K562 (cell line): ENCODE measurements around the gene BNC2. TPM values are rescaled to one million over a fixed set of nuclear protein-coding genes. Genes with fewer than 3 reads are reported as not detected.

Experiments
- ATAC-seq: fragments of 200-7000 bp; cut with Tn5 transposase; 3 replicates; pipeline ENCODE4 v1.9.1; 2020; ENCODE audit warnings: moderate library complexity
- BruUV-seq: library from RNA; stranded (reverse); fragments of 400-500 nt; replicated peaks from 2 replicates; lab custom pipeline; 2021; lab: Mats Ljungman, UMichigan
- CTCF ChIA-PET: fragments of 300-600 bp; formaldehyde crosslinking; extraction: SDS; loops from one replicate; lab custom pipeline; 2021; ENCODE audit warnings: low intra/inter-chr PET ratio; lab: Yijun Ruan, JAX
- POLR2A ChIA-PET: fragments of 300-600, 350-650 bp; sonication (Branson Sonifier 250); formaldehyde crosslinking; extraction: SDS; loops from one replicate; lab custom pipeline; 2021; ENCODE audit warnings: antibody characterized with exemption, inconsistent platforms; lab: Yijun Ruan, JAX
- DNase-seq, 4 experiments: peaks; one replicate each; pipeline versions ENCODE4 v3.0.0 to v3.0.0-alpha.2; 2011 to 2018; ENCODE audit warnings: low spot score in 3 of 4, mixed read lengths in 3 of 4; ENCODE audit errors: extremely low read depth in 1 of 4
- FAIRE-seq: peaks from 2 replicates; lab custom pipeline; 2011; peaks lifted over from hg19 to GRCh38; lab: Jason Lieb, UNC
- H2AFZ ChIP-seq: 2 replicates; pipeline ENCODE4 v1.6.0; 2011; ENCODE audit warnings: low read depth, low read length, control low read depth, inconsistent platforms
- H3K27ac ChIP-seq: fragments of 200-600 bp; 3 replicates; pipeline ENCODE4 v1.8.0; 2011; ENCODE audit warnings: low read depth, mild to moderate bottlenecking, control low read depth, inconsistent platforms, low read length, moderate library complexity, mixed read lengths; ENCODE audit errors: extremely low read depth
- H3K27me3 ChIP-seq, 2 experiments: fragments of 300-600 bp in 1 of 2; 2 replicates in 1 of 2; 3 replicates in 1 of 2; pipeline versions ENCODE4 v1.6.0 to v1.8.0; 2011; ENCODE audit warnings: inconsistent platforms in 2 of 2, low read length in 2 of 2, mild to moderate bottlenecking in 1 of 2, mixed read lengths in 1 of 2, moderate library complexity in 1 of 2; ENCODE audit not compliant: control insufficient read depth in 2 of 2, insufficient read depth in 2 of 2
- H3K36me3 ChIP-seq: fragments of 300-600 bp; 3 replicates; pipeline ENCODE4 v1.8.0; 2011; ENCODE audit warnings: mild to moderate bottlenecking, low read length, inconsistent platforms; ENCODE audit not compliant: control insufficient read depth, insufficient read depth
- H3K4me1 ChIP-seq, 2 experiments: fragments of 200-600 bp in 1 of 2; replicated peaks in 1 of 2; 2 replicates in 1 of 2; 3 replicates in 1 of 2; pipeline versions ENCODE4 v1.5.1 to v1.8.0; 2011; ENCODE audit warnings: inconsistent platforms in 2 of 2, low read length in 2 of 2, mild to moderate bottlenecking in 1 of 2, mixed read lengths in 1 of 2, moderate library complexity in 1 of 2; ENCODE audit not compliant: control insufficient read depth in 2 of 2, insufficient read depth in 2 of 2
- H3K4me2 ChIP-seq: 2 replicates; pipeline ENCODE4 v1.6.1; 2011; ENCODE audit warnings: low read length, control low read depth, inconsistent platforms, mixed read lengths; ENCODE audit not compliant: insufficient read depth
- H3K4me3 ChIP-seq: fragments of 200-600 bp; sonication (generic), shearing (Covaris generic); 2 replicates; pipeline ENCODE4 v1.5.1; 2016; ENCODE audit warnings: control low read depth, inconsistent platforms
- H3K79me2 ChIP-seq: fragments of 200-600 bp; 3 replicates; pipeline ENCODE4 v1.8.0; 2011; ENCODE audit warnings: low read length, inconsistent platforms; ENCODE audit not compliant: control insufficient read depth, insufficient read depth
- H3K9ac ChIP-seq, 2 experiments: 2 replicates each; pipeline versions ENCODE4 v1.6.0 to v1.6.1; 2011; ENCODE audit warnings: low read depth in 2 of 2, low read length in 2 of 2, control low read depth in 1 of 2, inconsistent platforms in 1 of 2, mild to moderate bottlenecking in 1 of 2, mixed read lengths in 1 of 2; ENCODE audit not compliant: insufficient read depth in 1 of 2
- H3K9me1 ChIP-seq: one replicate; pipeline ENCODE4 v1.6.0; 2011; ENCODE audit warnings: inconsistent platforms, mild to moderate bottlenecking, low read length, moderate library complexity; ENCODE audit not compliant: control insufficient read depth, insufficient read depth
- H3K9me3 ChIP-seq: replicated peaks from 2 replicates; pipeline ENCODE4 v1.5.1; 2011; ENCODE audit warnings: low read depth, low read length, inconsistent platforms; ENCODE audit not compliant: control insufficient read depth, insufficient read depth
- H4K20me1 ChIP-seq: replicated peaks from 2 replicates; pipeline ENCODE4 v1.6.1; 2011; ENCODE audit warnings: low read length, inconsistent platforms, mixed read lengths; ENCODE audit not compliant: control insufficient read depth, insufficient read depth
- ATF1 ChIP-seq, 2 experiments: fragments of 450-650 bp in 1 of 2; IDR thresholded peaks; 2 replicates each; pipeline ENCODE4 v1.6.1; 2016; ENCODE audit warnings: missing compliant biosample characterization in 1 of 2, missing genetic modification characterization in 1 of 2
- BACH1 ChIP-seq: fragments of 200-800 bp; sonication (Bioruptor generic); IDR thresholded peaks from 2 replicates; pipeline ENCODE4 v1.6.1; 2016; ENCODE audit warnings: missing genetic modification characterization, missing compliant biosample characterization
- EHMT2 ChIP-seq: fragments of 450-650 bp; IDR thresholded peaks from 2 replicates; pipeline ENCODE4 v1.6.1; 2018; ENCODE audit warnings: antibody characterized with exemption
- ETV6 ChIP-seq, 3 experiments: fragments of 150-350 bp in 1 of 3; sonication (generic) in 1 of 3; formaldehyde crosslinking in 1 of 3; IDR thresholded peaks; 2 replicates each; pipeline versions ENCODE4 v1.6.1 to v1.8.0; 2014 to 2022; ENCODE audit warnings: borderline replicate concordance in 2 of 3, low read depth in 2 of 3, antibody characterized with exemption in 1 of 3, low read length in 1 of 3, mild to moderate bottlenecking in 1 of 3, missing genetic modification reagents in 1 of 3
- HMG20B ChIP-seq: fragments of 250-450 bp; sonication (Bioruptor Pico); IDR thresholded peaks from 2 replicates; pipeline ENCODE4 v1.5.0; 2021; ENCODE audit warnings: mild to moderate bottlenecking
- LARP7 ChIP-seq: fragments of 450-650 bp; IDR thresholded peaks from 2 replicates; pipeline ENCODE4 v1.6.1; 2016
- NCOA2 ChIP-seq, 2 experiments: fragments of 450-650 bp; IDR thresholded peaks; 2 replicates each; pipeline ENCODE4 v1.6.1; 2018; ENCODE audit warnings: mild to moderate bottlenecking in 2 of 2, moderate library complexity in 1 of 2; ENCODE audit not compliant: partially characterized antibody in 2 of 2
- NFIC ChIP-seq: fragments of 450-650 bp; IDR thresholded peaks from 2 replicates; pipeline ENCODE4 v1.6.1; 2017; ENCODE audit warnings: mild to moderate bottlenecking, inconsistent platforms
- OTX1 ChIP-seq: fragments of 450-650 bp; formaldehyde crosslinking; IDR thresholded peaks from 2 replicates; pipeline ENCODE4 v1.4.0; 2022; ENCODE audit warnings: mild to moderate bottlenecking
- POLR3G ChIP-seq: IDR thresholded peaks from 2 replicates; pipeline ENCODE4 v1.6.1; 2011; ENCODE audit not compliant: insufficient read length, insufficient replicate concordance; ENCODE audit errors: extremely low read depth
- RBM22 ChIP-seq: fragments of 200-400 bp; formaldehyde crosslinking; IDR thresholded peaks from 2 replicates; pipeline ENCODE4 v1.6.1; 2018; ENCODE audit warnings: low read length, low read depth; ENCODE audit not compliant: poor library complexity, severe bottlenecking
- SIN3A ChIP-seq, 2 experiments: fragments of 150-350 bp in 1 of 2; IDR thresholded peaks; 2 replicates each; pipeline ENCODE4 v1.6.1; 2011 to 2016; ENCODE audit warnings: borderline replicate concordance in 2 of 2, low read depth in 2 of 2, low read length in 2 of 2, mild to moderate bottlenecking in 2 of 2, moderate library complexity in 2 of 2; ENCODE audit not compliant: control insufficient read depth in 1 of 2
- ZEB2 ChIP-seq: fragments of 450-650 bp; IDR thresholded peaks from 2 replicates; pipeline ENCODE4 v1.6.1; 2016
- ZNF3 ChIP-seq: fragments of 250-450 bp; sonication (Bioruptor Pico); IDR thresholded peaks from 2 replicates; pipeline ENCODE4 v1.5.0; 2021; ENCODE audit warnings: mild to moderate bottlenecking, moderate library complexity
- ZNF699 ChIP-seq: fragments of 250-450 bp; sonication (Bioruptor Pico); IDR thresholded peaks from 2 replicates; pipeline ENCODE4 v1.8.0; 2021; ENCODE audit warnings: mild to moderate bottlenecking, moderate library complexity; ENCODE audit not compliant: insufficient replicate concordance
- WGBS: fragments of 100-300 bp; shearing (Covaris generic); methylation state at CpG from one replicate; pipeline ENCODE4 v1.1.6; 2016; ENCODE audit warnings: low coverage, mixed read lengths; ENCODE audit not compliant: insufficient coverage; ENCODE audit errors: missing lambda C conversion rate; 5-methylcytosine and 5-hydroxymethylcytosine counted together
- in situ Hi-C: fragments of 300-500 bp; cut with MboI; formaldehyde crosslinking; loops from 4 replicates; pipeline ENCODE4 v1.15.0; 2018; ENCODE audit warnings: inconsistent platforms, mixed read lengths
- intact Hi-C: fragments of 100-400 bp; cut with micrococcal nuclease; formaldehyde crosslinking; loops from 2 replicates; pipeline ENCODE4 v1.14.2; 2022
- polyA plus RNA-seq, 8 experiments: library from polyadenylated mRNA; depleted of rRNA in 4 of 8; stranded (reverse) in 5 of 8; unstranded in 3 of 8; fragments of >200 nt; fragmentation: Nextera tagmentation in 2 of 8; fragmentation: Illumina TruSeq in 1 of 8; extraction: Ambion mirVana in 2 of 8; extraction: Trizol in 1 of 8; gene quantifications; 2 replicates each; pipeline versions ENCODE4 v1.2.1 to v1.2.3, GENCODE V29; 2011 to 2014; ENCODE audit warnings: inconsistent platforms in 1 of 8, missing spikeins in 1 of 8
- total RNA-seq, 7 experiments: library from RNA; depleted of rRNA in 6 of 7; stranded (reverse); fragments of >200 nt in 6 of 7; fragmentation: Illumina TruSeq in 2 of 7; extraction: Trizol in 2 of 7; gene quantifications; 2 replicates each; pipeline versions ENCODE4 v1.2.1 to v1.2.3, GENCODE V29; 2011 to 2021; ENCODE audit warnings: low replicate concordance in 1 of 7
- TF ChIP-seq, protein P1 (sequence below): fragments of 150-350 bp; conservative IDR thresholded peaks from 2 replicates; pipeline ENCODE4 v1.6.1; 2014; ENCODE audit warnings: low read length
- TF ChIP-seq, protein P2 (sequence below): fragments of 250-450 bp; sonication (Bioruptor Pico); IDR thresholded peaks from 2 replicates; pipeline ENCODE4 v1.5.0; 2021
- TF ChIP-seq, protein P3 (sequence below): fragments of 450-650 bp; IDR thresholded peaks from 2 replicates; pipeline ENCODE4 v1.6.1; 2018; ENCODE audit warnings: mild to moderate bottlenecking, low read depth; ENCODE audit not compliant: partially characterized antibody

BNC2 gene
- total and polyA plus RNA-seq, 9 of the 15 experiments (the other 6 are each of a cell fraction or from before 2014, with no cell fraction given): not detected

DNA sequence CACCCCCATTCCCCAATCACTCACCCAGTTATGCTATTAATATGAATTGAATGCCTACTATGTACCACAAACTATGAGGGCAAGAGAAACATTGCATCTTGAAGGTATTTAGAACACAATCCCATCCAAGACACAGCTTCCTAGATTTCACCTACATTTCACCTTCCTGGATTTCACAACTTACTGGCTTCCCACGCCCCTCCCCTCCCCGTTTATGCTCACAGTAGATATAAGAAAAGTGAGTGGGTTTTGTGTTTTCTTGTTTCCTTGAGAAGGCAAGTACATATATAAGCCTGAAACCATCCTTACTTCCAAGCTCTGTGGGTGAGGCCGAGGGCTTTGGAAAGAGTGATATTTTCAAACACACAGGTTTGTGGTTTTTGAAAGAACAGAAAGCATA lies 465.0 kb downstream of the BNC2 start (continued):
- TF ChIP-seq, protein P1, sequence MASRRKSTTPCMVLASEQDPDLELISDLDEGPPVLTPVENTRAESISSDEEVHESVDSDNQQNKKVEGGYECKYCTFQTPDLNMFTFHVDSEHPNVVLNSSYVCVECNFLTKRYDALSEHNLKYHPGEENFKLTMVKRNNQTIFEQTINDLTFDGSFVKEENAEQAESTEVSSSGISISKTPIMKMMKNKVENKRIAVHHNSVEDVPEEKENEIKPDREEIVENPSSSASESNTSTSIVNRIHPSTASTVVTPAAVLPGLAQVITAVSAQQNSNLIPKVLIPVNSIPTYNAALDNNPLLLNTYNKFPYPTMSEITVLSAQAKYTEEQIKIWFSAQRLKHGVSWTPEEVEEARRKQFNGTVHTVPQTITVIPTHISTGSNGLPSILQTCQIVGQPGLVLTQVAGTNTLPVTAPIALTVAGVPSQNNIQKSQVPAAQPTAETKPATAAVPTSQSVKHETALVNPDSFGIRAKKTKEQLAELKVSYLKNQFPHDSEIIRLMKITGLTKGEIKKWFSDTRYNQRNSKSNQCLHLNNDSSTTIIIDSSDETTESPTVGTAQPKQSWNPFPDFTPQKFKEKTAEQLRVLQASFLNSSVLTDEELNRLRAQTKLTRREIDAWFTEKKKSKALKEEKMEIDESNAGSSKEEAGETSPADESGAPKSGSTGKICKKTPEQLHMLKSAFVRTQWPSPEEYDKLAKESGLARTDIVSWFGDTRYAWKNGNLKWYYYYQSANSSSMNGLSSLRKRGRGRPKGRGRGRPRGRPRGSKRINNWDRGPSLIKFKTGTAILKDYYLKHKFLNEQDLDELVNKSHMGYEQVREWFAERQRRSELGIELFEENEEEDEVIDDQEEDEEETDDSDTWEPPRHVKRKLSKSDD: no peak
- TF ChIP-seq, protein P2, sequence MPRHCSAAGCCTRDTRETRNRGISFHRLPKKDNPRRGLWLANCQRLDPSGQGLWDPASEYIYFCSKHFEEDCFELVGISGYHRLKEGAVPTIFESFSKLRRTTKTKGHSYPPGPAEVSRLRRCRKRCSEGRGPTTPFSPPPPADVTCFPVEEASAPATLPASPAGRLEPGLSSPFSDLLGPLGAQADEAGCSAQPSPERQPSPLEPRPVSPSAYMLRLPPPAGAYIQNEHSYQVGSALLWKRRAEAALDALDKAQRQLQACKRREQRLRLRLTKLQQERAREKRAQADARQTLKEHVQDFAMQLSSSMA (CRISPR knock-in tag): no peak
- TF ChIP-seq ZNF3 (CRISPR knock-in tag) (no peak), EHMT2 (no peak), ZNF699 (no peak), SIN3A (IDR thresholded peaks at IDR 0.05; ENCODE audit: borderline replicate concordance in 2 of 2, control insufficient read depth in 1 of 2, low read depth in 2 of 2, low read length in 2 of 2) (no peak)
- TF ChIP-seq, all 486 proteins: peak for 0

DNA sequence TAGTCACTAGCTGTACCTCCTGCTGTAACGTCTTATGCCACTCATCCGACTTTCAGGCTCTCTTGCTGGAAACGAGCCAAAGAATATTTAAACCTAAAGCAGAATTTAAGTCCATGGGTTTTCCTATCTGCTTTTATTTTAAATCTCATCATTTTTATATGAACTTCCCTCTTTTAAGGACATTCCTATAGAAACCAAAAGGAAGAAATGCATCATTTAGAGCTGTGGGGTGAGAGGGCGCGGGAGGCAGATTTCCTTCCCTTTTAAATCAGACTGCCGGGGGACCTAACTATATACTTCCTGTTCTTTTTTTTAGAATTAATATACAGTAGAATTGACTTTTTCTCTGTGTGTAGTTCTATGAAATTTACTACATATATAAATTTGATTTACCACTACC lies 468.8 kb downstream of the BNC2 start:
- Histone ChIP-seq H3K4me2 (no peak overlapping the region), H3K4me1 (no peaks in the 10 kb centered on the region), H3K9me3 (no peaks in the 10 kb centered on the region), H3K27ac (no peak overlapping the region), H3K9me1 (no peaks in the 10 kb centered on the region), H3K79me2 (no peaks in the 10 kb centered on the region), H3K4me3 (no peak overlapping the region), H3K9ac (no peak overlapping the region), H2AFZ (no peak overlapping the region), H3K27me3 (no peaks in the 10 kb centered on the region), H4K20me1 (no peaks in the 10 kb centered on the region), H3K36me3 (no peaks in the 10 kb centered on the region)
- ATAC-seq: no peak
- POLR2A ChIA-PET: no interaction called here
- FAIRE-seq: no peak
- CTCF ChIA-PET: no interaction called here
- intact Hi-C loops (no loop called here), in situ Hi-C loops (no loop called here)
- DNase-seq: no peak
- no TSS peak for BruUV-seq
- WGBS: 0% methylated on average over 6 of the region's 6 CpGs
- TF ChIP-seq NCOA2 (IDR thresholded peaks at IDR 0.05; ENCODE audit: partially characterized antibody in 2 of 2) (no peak), NFIC (no peak), ETV6 (IDR thresholded peaks at IDR 0.05; ENCODE audit: borderline replicate concordance in 1 of 2, low read depth in 2 of 2, low read length in 1 of 2) (no peak), ETV6 (CRISPR knock-in tag; IDR thresholded peaks at IDR 0.05; ENCODE audit: borderline replicate concordance) (no peak), LARP7 (no peak), ATF1 (CRISPR knock-in tag; IDR thresholded peaks at IDR 0.05) (no peak), ATF1 (tag; IDR thresholded peaks at IDR 0.05) (no peak), ZEB2 (no peak), OTX1 (CRISPR knock-in tag) (no peak), POLR3G (no peak), BACH1 (tag) (no peak), RBM22 (no peak), HMG20B (no peak)
- TF ChIP-seq, protein P3, sequence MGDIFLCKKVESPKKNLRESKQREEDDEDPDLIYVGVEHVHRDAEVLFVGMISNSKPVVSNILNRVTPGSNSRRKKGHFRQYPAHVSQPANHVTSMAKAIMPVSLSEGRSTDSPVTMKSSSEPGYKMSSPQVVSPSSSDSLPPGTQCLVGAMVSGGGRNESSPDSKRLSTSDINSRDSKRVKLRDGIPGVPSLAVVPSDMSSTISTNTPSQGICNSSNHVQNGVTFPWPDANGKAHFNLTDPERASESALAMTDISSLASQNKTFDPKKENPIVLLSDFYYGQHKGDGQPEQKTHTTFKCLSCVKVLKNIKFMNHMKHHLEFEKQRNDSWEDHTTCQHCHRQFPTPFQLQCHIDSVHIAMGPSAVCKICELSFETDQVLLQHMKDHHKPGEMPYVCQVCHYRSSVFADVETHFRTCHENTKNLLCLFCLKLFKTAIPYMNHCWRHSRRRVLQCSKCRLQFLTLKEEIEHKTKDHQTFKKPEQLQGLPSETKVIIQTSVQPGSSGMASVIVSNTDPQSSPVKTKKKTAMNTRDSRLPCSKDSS: no peak
